ENCODE measurements around the gene VEZF1. TPM values are rescaled to one million over a fixed set of nuclear protein-coding genes. Genes with fewer than 3 reads are reported as not detected.
"Not testable (repeated sequence)": the region's sequence is repeated elsewhere in the genome, so short reads cannot be mapped to it uniquely, and the experiment has no call there.

VEZF1 gene
- total and polyA plus RNA-seq, 4 donors, result 18.0 to 78.9 (median 43.9) TPM

GRCh38 chr17:57962279-57963148 lies 25.5 kb downstream of the VEZF1 start:
- Histone ChIP-seq H3K4me1 (ENCODE audit: control insufficient read depth in 5 of 5, insufficient read depth in 5 of 5, low read length in 5 of 5) (no peaks in the 10 kb centered on the region), H3K4me3 (no peak overlapping the region), H3K9me3 (ENCODE audit: control insufficient read depth in 4 of 4, insufficient read depth in 3 of 4, low read length in 3 of 4) (no peaks in the 10 kb centered on the region), H3K27ac (ENCODE audit: low read depth in 1 of 2, low read length in 1 of 2) (no peak overlapping the region), H3K36me3 (ENCODE audit: control insufficient read depth in 4 of 4, insufficient read depth in 4 of 4, low read length in 4 of 4) (no peaks in the 10 kb centered on the region), H3K27me3 (ENCODE audit: control insufficient read depth in 3 of 3, insufficient read depth in 3 of 3, low read length in 2 of 3) (no peaks in the 10 kb centered on the region), H3K9ac (ENCODE audit: insufficient read depth in 1 of 2, low read length in 2 of 2) (no peak overlapping the region)
- no peak for ATAC-seq (ENCODE audit: insufficient read depth, low FRiP score)
- 79 to 90% methylated on average over 8 of the region's 8 CpGs for WGBS, 2 donors
- DNase-seq, result no peak
- no peak for TF ChIP-seq CTCF (IDR thresholded peaks at IDR 0.05; ENCODE audit: control extremely low read depth, extremely low read depth)

GRCh38 chr17:57959929-57960328 lies 28.1 kb downstream of the VEZF1 start:
- no peaks in the 10 kb centered on the region for H3K36me3 ChIP-seq (ENCODE audit: control insufficient read depth in 4 of 4, insufficient read depth in 4 of 4, low read length in 4 of 4)
- no peak overlapping the region for H3K27ac ChIP-seq (ENCODE audit: low read depth in 1 of 2, low read length in 1 of 2)
- H3K27me3 ChIP-seq (ENCODE audit: control insufficient read depth in 3 of 3, insufficient read depth in 3 of 3, low read length in 2 of 3), result no peaks in the 10 kb centered on the region
- peaks cover 0 to 13% (median 0%) of the 10 kb centered on the region in 5 donors for H3K4me1 ChIP-seq (ENCODE audit: control insufficient read depth in 5 of 5, insufficient read depth in 5 of 5, low read length in 5 of 5)
- WGBS, 2 donors, result 92 to 94% methylated on average over 6 of the region's 6 CpGs
- no peak overlapping the region for H3K4me3 ChIP-seq
- DNase-seq (no peak), ATAC-seq (ENCODE audit: insufficient read depth, low FRiP score) (no peak)
- no peak for TF ChIP-seq CTCF (IDR thresholded peaks at IDR 0.05; ENCODE audit: control extremely low read depth, extremely low read depth)
- no peak overlapping the region for H3K9ac ChIP-seq (ENCODE audit: insufficient read depth in 1 of 2, low read length in 2 of 2)
- no peaks in the 10 kb centered on the region for H3K9me3 ChIP-seq (ENCODE audit: control insufficient read depth in 4 of 4, insufficient read depth in 3 of 4, low read length in 3 of 4)

- not testable (repeated sequence) for DNase-seq; H3K4me3 ChIP-seq; ATAC-seq (ENCODE audit: insufficient read depth, low FRiP score); H3K27me3 ChIP-seq (ENCODE audit: control insufficient read depth in 3 of 3, insufficient read depth in 3 of 3, low read length in 2 of 3); H3K36me3 ChIP-seq (ENCODE audit: control insufficient read depth in 4 of 4, insufficient read depth in 4 of 4, low read length in 4 of 4); H3K9ac ChIP-seq (ENCODE audit: insufficient read depth in 1 of 2, low read length in 2 of 2); H3K9me3 ChIP-seq (ENCODE audit: control insufficient read depth in 4 of 4, insufficient read depth in 3 of 4, low read length in 3 of 4); H3K27ac ChIP-seq (ENCODE audit: low read depth in 1 of 2, low read length in 1 of 2)
- peaks cover 5 to 20% (median 6%) of the 10 kb centered on the region in 5 donors for H3K4me1 ChIP-seq (ENCODE audit: control insufficient read depth in 5 of 5, insufficient read depth in 5 of 5, low read length in 5 of 5)
- WGBS, 2 donors, result 97% methylated on average over 13 to 15 of the region's 15 CpGs
These were observed 29.7 kb downstream of the VEZF1 start for GRCh38 chr17:57958391-57958790.

- DNase-seq, result no peak
- 95 to 100% methylated on average over 3 of the region's 3 CpGs for WGBS, 2 donors
- no peak for TF ChIP-seq CTCF (IDR thresholded peaks at IDR 0.05; ENCODE audit: control extremely low read depth, extremely low read depth)
- Histone ChIP-seq H3K9ac (ENCODE audit: insufficient read depth in 1 of 2, low read length in 2 of 2) (no peak overlapping the region), H3K4me3 (no peak overlapping the region), H3K9me3 (ENCODE audit: control insufficient read depth in 4 of 4, insufficient read depth in 3 of 4, low read length in 3 of 4) (no peaks in the 10 kb centered on the region), H3K4me1 (ENCODE audit: control insufficient read depth in 5 of 5, insufficient read depth in 5 of 5, low read length in 5 of 5) (peaks cover 8 to 25% (median 9%) of the 10 kb centered on the region in 5 donors), H3K36me3 (ENCODE audit: control insufficient read depth in 4 of 4, insufficient read depth in 4 of 4, low read length in 4 of 4) (no peaks in the 10 kb centered on the region), H3K27ac (ENCODE audit: low read depth in 1 of 2, low read length in 1 of 2) (no peak overlapping the region), H3K27me3 (ENCODE audit: control insufficient read depth in 3 of 3, insufficient read depth in 3 of 3, low read length in 2 of 3) (no peaks in the 10 kb centered on the region)
- ATAC-seq (ENCODE audit: insufficient read depth, low FRiP score), result no peak
These were observed 30.2 kb downstream of the VEZF1 start for GRCh38 chr17:57957886-57958285.
